Measurements from ENCODE around the gene VDAC1.

Gene VDAC1

DNA sequence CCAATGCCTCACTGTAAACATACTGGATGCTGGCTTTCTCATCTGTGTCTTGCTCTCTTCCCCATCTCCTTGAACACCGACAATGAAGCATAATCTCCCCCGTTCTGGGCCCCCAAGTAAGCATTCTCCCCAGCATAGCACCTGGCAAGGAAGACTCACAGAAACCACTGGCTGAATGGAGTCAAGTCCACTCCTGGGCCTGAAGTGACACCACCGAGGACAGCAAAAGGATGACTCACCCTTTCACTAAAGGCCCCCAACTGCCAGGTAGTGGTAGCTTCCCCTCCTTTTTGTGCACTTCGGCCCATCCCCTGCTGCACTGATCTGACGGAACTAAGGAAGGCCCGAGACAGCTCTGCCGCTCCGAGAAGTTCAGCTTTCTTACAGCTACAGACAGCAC is 9.4 kb downstream of the VDAC1 start:
- Histone ChIP-seq H3K79me2 (ENCODE audit: insufficient read depth, low read length) (peaks cover 97% of the 10 kb centered on the region), H3K4me1 (ENCODE audit: insufficient read depth, low read length) (peaks cover 17% of the 10 kb centered on the region), H3K9ac (ENCODE audit: low read depth, low read length) (no peak overlapping the region), H3K27ac (ENCODE audit: low read length) (no peak overlapping the region), H3K9me3 (ENCODE audit: insufficient read depth, low read length, severe bottlenecking) (no peaks in the 10 kb centered on the region), H3K4me2 (ENCODE audit: insufficient read depth, low read length) (no peak overlapping the region), H4K20me1 (ENCODE audit: insufficient read depth, low read length) (peaks cover 87% of the 10 kb centered on the region), H3K4me3 (ENCODE audit: low read depth in 1 of 2, low read length in 2 of 2) (no peak overlapping the region), H2AFZ (ENCODE audit: low read depth, low read length) (no peak overlapping the region), H3K36me3 (ENCODE audit: insufficient read depth, low read length) (peaks cover 42% of the 10 kb centered on the region), H3K27me3 (ENCODE audit: insufficient read depth, low read length, poor library complexity) (no peaks in the 10 kb centered on the region)
- 0 out of 3 replicates have a peak, but pooled peaks have one; percentile 15 for ATAC-seq (ENCODE audit: insufficient read depth, low read depth)
- TF ChIP-seq EZH2 (IDR thresholded peaks at IDR 0.05; ENCODE audit: borderline replicate concordance, low read depth, low read length, severe bottlenecking), result no peak
- TF ChIP-seq, protein P1, sequence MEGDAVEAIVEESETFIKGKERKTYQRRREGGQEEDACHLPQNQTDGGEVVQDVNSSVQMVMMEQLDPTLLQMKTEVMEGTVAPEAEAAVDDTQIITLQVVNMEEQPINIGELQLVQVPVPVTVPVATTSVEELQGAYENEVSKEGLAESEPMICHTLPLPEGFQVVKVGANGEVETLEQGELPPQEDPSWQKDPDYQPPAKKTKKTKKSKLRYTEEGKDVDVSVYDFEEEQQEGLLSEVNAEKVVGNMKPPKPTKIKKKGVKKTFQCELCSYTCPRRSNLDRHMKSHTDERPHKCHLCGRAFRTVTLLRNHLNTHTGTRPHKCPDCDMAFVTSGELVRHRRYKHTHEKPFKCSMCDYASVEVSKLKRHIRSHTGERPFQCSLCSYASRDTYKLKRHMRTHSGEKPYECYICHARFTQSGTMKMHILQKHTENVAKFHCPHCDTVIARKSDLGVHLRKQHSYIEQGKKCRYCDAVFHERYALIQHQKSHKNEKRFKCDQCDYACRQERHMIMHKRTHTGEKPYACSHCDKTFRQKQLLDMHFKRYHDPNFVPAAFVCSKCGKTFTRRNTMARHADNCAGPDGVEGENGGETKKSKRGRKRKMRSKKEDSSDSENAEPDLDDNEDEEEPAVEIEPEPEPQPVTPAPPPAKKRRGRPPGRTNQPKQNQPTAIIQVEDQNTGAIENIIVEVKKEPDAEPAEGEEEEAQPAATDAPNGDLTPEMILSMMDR (IDR thresholded peaks at IDR 0.05; ENCODE audit: borderline replicate concordance, extremely low read depth, low read length, poor library complexity, severe bottlenecking), result no peak
- no peak for DNase-seq

DNA sequence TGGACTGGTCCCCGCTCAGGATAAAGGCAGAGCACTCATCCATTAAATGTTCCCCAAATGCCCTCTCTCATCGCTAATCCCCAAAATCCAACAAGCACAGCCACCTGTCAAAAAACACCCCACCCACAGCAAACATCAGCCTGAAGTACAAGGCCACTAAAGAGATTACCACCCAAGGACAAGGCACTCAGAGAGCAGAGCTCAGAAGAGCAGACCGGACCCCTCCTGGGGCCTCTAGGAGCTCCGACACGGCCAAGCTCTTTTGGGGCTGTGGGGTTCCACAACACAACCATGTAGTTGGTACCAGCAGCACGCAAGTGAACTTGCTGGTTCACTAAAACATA is 9.8 kb downstream of the VDAC1 start:
- no peak overlapping the region for H3K4me2 ChIP-seq (ENCODE audit: insufficient read depth, low read length)
- H3K27ac ChIP-seq (ENCODE audit: low read length), result no peak overlapping the region

DNA sequence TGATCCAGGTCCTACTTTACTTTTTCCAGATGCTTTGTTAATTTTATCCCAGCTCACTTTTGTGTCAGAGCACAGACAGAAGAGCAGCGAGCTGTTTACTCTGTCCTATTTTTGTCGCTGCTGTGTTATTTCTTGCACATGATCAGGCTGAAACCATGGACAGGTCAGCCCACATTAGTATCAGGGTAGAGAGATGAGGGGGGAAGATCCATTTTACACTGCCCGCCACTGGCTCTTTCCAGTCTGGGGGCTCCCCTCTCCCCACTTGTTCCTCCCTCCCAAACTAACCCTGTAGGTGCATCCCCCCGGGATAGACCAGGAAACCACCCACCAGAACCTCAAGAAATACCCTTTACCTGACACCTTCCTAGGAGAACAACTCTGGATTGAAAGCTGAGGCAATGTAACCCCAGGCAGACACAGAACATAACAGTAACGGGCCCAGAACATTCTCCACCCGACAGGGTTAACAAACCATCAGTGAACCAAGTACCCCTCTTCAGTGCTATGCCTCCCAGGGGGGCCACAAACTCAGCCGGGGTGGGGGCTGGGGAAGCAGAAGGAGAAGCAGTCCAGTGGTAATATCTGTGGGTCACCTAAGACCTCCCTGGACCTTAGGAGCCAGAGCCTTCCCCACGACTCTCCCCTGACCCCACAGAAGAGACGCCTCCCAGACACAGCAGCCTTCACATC is 10.3 kb downstream of the VDAC1 start:
- no peak for TF ChIP-seq EZH2 (IDR thresholded peaks at IDR 0.05; ENCODE audit: borderline replicate concordance, low read depth, low read length, severe bottlenecking)
- TF ChIP-seq, protein P1 (IDR thresholded peaks at IDR 0.05; ENCODE audit: borderline replicate concordance, extremely low read depth, low read length, poor library complexity, severe bottlenecking), result no peak
- H3K27ac ChIP-seq (ENCODE audit: low read length), result 0 out of 2 replicates have a peak overlapping the region, but pooled peaks have one; percentile 16
- H3K9ac ChIP-seq (ENCODE audit: low read depth, low read length), result no peak overlapping the region
- peaks cover 13% of the 10 kb centered on the region for H3K4me1 ChIP-seq (ENCODE audit: insufficient read depth, low read length)
- no peaks in the 10 kb centered on the region for H3K9me3 ChIP-seq (ENCODE audit: insufficient read depth, low read length, severe bottlenecking)
- peaks cover 94% of the 10 kb centered on the region for H3K79me2 ChIP-seq (ENCODE audit: insufficient read depth, low read length)
- peaks cover 83% of the 10 kb centered on the region for H4K20me1 ChIP-seq (ENCODE audit: insufficient read depth, low read length)
- no peak for ATAC-seq (ENCODE audit: insufficient read depth, low read depth)
- no peak overlapping the region for H3K4me3 ChIP-seq (ENCODE audit: low read depth in 1 of 2, low read length in 2 of 2)
- DNase-seq, result no peak
- no peak overlapping the region for H3K4me2 ChIP-seq (ENCODE audit: insufficient read depth, low read length)
- H3K36me3 ChIP-seq (ENCODE audit: insufficient read depth, low read length), result peaks cover 46% of the 10 kb centered on the region
- H2AFZ ChIP-seq (ENCODE audit: low read depth, low read length), result no peak overlapping the region
- H3K27me3 ChIP-seq (ENCODE audit: insufficient read depth, low read length, poor library complexity), result no peaks in the 10 kb centered on the region

More for the DNA sequence above, 9.8 kb downstream of the VDAC1 start:
- no peak for TF ChIP-seq EZH2 (IDR thresholded peaks at IDR 0.05; ENCODE audit: borderline replicate concordance, low read depth, low read length, severe bottlenecking)
- TF ChIP-seq, protein P1 (IDR thresholded peaks at IDR 0.05; ENCODE audit: borderline replicate concordance, extremely low read depth, low read length, poor library complexity, severe bottlenecking), result no peak
- Histone ChIP-seq H3K79me2 (ENCODE audit: insufficient read depth, low read length) (peaks cover 97% of the 10 kb centered on the region), H3K9me3 (ENCODE audit: insufficient read depth, low read length, severe bottlenecking) (no peaks in the 10 kb centered on the region), H3K4me1 (ENCODE audit: insufficient read depth, low read length) (peaks cover 13% of the 10 kb centered on the region), H3K27me3 (ENCODE audit: insufficient read depth, low read length, poor library complexity) (no peaks in the 10 kb centered on the region), H3K4me3 (ENCODE audit: low read depth in 1 of 2, low read length in 2 of 2) (no peak overlapping the region), H4K20me1 (ENCODE audit: insufficient read depth, low read length) (peaks cover 87% of the 10 kb centered on the region), H3K36me3 (ENCODE audit: insufficient read depth, low read length) (peaks cover 43% of the 10 kb centered on the region), H2AFZ (ENCODE audit: low read depth, low read length) (no peak overlapping the region), H3K9ac (ENCODE audit: low read depth, low read length) (no peak overlapping the region)
- ATAC-seq (ENCODE audit: insufficient read depth, low read depth) (no peak), DNase-seq (no peak)
